IPS-NIHi11 (cell line): ENCODE results near the gene MTMR11.
"Not testable (repeated sequence)": the region's sequence is repeated elsewhere in the genome, so short reads cannot be mapped to it uniquely, and the experiment has no call there.

Experiments used
- DNase-seq: peaks from one replicate; pipeline ENCODE4 v3.0.0; 2012; ENCODE audit warnings: mixed read lengths, low spot score

MTMR11 gene, protein sequence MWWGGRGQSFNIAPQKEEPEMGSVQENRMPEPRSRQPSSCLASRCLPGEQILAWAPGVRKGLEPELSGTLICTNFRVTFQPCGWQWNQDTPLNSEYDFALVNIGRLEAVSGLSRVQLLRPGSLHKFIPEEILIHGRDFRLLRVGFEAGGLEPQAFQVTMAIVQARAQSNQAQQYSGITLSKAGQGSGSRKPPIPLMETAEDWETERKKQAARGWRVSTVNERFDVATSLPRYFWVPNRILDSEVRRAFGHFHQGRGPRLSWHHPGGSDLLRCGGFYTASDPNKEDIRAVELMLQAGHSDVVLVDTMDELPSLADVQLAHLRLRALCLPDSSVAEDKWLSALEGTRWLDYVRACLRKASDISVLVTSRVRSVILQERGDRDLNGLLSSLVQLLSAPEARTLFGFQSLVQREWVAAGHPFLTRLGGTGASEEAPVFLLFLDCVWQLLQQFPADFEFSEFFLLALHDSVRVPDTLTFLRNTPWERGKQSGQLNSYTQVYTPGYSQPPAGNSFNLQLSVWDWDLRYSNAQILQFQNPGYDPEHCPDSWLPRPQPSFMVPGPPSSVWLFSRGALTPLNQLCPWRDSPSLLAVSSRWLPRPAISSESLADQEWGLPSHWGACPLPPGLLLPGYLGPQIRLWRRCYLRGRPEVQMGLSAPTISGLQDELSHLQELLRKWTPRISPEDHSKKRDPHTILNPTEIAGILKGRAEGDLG

DNA sequence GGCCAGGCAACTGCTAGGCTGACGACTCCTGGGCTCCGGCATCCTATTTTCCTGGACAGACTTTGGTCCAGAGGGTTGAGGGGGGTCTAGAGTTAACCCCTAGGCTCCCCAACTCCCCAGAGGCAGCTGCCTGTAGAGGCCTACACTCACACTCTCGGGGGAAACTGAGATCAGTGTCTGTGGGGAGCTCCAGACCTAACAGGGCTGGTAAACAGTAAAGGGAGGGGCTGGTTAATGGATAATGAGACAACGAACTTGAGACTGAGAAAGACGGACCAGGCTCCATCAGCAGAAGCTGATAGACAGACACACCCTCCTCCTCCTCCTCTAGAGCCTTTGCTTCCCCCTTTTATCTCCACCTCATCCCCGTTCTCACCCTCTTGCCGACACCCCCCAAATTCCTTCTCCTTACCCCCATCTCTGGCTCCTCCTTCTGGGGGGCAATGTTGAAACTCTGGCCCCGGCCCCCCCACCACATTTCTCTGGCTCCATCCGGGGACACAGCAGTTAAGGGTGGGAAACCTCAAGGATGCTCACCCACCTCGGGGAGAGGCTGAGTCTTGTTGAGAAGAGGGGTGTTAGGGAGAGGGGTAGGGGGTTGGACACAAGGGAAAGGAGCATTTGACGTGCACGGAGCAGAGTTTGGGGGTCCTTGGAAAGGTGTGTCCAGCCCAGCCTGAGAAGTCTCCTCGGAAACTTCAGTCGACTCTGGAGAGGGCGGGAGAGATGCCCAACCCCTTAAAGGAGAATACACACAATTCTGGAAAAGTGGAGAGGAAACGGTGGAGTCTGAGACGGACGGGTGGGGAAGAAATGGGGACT is at the start of gene MTMR11:
TSS of gene MTMR11 (minus strand) at position 710 of the 822 bp plus-strand sequence. CDS start at position 478, 232 bp downstream.
- peak; percentile 63 for DNase-seq

DNA sequence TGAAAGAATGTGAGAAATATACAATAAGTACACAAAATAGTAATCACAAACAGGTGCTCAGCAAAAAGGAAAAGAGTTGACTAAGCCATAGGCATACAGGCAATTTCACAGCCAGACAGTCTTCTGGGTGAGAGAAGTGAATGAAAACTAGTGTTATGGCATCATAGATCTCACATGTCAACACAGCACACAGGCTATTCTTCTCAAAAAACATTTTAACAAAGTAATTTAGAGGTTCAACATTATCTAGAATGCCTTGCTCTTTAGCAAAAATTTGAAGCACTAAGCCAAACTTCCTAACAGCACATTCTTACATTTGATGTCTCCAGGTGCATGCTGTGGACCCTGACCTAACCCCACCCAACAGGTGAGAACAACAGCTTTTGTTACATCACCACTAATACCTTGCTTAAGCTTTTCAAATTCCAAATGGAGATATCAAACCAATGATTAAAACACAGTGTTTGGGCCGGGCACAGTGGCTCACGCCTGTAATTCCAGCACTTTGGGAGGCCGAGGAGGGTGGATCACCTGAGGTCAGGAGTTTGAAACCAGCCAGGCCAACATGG is 43.4 kb upstream of the MTMR11 start:
- no peak for DNase-seq

DNA sequence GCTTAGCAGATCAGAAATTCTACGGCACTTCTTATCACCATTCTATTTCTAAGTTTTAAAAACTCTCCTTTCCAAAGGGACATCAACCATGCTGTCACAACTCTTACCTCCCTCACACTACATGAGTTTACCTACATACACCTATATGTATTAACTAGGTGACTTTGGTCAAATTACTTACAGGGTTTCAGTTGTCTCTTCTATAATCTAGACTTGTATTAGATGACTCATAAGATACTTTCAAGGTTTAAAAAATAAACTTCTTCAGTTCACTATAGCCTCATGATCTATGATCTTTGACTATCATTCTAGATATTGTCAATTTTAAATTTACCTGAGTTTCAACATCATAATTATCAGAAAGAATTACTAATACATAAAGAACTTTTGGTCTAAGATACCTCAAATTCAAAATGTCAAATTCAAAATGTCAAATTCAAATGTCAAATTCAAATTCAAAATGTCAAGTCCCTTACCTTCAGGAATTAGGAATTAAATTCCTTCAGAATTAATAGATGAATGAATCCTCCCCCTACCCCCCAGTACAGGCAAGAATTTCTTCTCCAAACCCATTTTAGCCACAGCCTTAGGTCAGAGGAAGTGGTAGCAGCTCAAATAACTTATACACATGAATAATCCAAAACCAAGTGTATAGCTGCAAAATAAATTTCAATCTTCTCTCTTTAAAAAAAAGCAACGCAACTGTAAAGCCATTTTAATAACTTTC is 42.7 kb upstream of the MTMR11 start:
- DNase-seq: no peak

DNA sequence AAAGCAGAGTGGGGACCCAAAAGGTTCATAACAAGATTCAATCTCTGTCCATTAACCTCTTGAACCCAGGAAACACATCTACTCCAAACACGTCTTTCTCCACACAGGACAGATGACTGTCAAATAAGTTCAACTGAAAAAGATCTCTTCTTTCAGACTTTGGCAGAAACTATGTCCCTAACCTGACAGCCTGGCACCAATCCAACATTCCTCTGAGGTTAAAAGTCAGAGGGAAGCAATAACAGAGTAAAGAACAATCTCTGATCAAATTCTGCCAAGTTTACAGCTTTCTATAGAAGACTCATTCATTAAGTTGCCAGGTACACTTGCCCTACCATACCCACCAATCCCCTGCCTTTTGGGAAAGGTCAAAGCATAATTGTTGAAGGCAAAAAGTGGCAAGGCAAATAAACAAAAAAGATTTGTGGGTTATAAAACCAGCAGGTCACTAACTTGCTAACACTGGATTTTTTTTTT is 41.9 kb upstream of the MTMR11 start:
- DNase-seq: no peak

DNA sequence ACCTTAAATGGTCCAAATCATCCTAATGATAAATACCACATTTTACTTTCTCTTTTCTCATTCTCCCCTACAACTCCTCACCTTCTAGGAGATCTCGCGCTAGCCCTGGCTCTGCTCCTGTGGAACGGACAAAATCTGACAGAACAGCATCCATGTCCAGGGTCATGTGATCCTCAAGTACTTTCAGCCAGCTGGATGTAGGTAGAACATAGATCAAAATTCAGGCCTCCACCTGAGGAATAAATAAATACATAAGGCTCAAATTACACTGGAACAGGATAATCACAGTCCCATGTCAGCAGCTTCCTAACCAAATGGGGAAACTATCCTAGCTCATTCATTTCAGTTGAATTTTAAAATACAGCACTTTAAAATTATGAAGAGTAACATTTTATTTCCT is 40.7 kb upstream of the MTMR11 start:
- no peak for DNase-seq

DNA sequence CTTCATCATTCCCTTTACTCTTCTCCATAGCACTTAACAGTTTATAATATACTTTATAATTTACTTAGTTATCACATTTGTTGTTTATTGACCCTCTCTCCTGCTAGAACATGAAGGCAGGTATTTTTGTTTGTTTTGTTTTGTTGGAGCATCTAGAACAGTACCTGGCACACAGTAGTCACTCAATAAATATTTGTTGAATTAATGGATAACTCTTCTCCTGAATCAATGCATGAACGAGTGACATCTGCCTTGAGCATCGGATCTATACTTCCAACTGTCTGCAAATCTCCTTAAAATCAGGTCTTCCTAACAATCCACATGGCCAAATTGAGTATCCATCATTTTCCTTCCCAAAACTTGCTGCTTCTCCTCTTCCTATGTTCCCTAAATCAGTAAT is 35.9 kb upstream of the MTMR11 start:
- no peak for DNase-seq

DNA sequence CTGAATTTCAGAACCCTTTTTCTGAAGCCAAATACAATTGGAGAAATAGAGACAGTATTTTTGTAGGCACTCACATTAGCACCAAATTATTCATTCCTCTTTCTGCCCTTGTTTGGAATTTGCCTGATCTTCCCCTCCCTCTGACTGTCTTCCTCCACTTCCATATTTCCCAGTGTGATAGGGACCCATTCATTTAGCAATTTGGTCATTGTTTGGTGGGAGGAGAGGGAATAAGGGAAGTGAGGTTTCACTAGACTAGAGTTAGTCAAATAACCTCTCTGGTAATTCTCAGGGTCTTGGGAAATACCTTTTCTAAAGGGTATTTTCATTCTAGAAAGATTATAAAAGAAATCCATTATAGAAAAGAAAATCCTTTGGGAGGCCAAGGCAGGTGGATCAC is 31.0 kb upstream of the MTMR11 start:
- no peak for DNase-seq

DNA sequence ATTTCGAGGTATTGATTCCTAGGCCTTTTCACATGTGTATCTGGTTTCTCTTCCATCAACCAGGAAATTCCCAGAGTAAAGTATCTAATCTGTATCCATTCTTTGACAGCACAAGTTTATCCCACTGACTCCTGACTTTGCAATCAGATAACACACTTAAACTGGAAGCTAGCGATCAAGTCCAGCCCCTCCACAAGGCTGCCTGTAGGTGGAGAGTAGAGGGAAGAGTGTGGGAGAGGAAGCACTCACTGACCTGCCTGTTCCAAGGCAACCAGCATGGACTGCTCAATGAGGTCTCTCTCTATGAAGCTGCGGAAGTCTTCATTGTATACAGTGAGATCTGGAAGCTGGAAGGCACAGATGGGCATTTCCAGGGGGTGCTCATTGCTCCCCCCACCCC is 30.4 kb upstream of the MTMR11 start:
- DNase-seq: no peak

DNA sequence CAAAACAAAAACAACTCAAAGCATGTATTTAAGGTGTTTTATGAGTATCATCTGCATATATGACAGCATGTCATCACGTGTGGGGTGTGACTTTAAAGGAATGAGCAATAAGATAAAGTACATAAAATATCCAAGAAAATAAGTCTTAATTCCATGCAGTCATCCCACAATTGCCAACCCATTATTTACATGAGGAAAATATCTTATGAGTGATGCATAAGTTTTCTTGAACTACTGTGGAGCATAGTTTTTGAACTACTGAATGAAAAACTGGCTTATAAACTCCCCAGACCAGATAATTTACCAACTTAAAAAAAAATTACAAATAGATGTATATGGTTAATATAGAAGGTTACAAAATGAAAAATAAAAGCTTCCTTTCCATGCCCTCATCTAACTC is 29.7 kb upstream of the MTMR11 start:
- DNase-seq: no peak

DNA sequence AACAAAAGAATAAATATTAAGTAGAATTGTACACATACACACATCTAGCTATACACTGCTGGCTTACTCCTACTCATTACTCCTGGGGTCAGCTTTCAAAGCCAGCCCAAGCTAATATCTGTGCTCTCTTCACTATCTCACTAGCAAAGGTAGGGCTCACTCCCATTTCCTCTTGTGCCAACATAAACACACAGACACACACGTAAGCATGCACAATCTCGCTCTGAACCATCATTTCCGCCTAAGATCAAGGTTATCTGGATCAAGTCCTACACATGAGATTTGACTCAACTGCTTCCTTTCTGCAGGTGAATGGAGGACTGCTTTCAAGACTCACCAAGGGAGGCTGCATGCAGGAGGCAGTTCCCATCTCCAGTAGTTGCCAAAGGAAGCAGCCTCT is 28.8 kb upstream of the MTMR11 start:
- no peak for DNase-seq

DNA sequence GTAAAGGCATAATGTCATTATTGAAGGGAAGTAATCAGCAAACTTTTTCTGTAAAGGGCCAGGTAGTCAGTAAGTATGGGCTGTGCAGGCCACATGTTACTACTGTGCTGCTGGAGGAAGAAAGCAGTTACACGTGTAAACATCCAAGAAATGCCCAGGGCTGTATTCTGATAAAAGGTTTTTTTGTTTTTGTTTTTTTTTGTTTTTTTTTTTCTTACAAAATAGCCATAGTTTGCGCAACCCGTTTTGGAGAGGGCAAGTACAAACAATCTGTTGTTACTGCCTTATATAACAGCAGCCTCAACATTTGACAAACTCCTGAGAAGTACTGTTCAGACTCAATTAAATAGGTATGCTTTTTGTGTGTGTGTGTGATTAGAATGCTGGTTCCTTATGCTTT is 26.7 kb upstream of the MTMR11 start:
- DNase-seq: no peak

DNA sequence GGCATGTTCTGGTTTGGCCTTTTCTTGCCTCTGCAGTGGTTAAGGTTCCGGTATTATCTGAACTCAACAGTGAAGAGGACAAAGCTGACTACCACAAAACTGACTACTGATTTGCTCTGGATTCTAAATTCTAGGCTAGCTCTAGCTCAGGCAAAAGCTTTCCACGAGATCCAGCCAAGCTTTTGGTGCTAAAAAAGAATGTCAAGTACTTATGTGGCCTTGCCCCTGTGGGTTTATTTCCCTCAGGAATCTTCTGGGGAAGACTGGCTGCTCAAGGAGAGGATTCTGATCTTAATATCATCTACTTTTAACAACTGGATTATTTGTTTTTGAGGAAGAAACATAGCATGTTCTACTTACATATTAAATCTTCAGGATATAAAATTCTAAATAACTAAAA is 26.1 kb upstream of the MTMR11 start:
- DNase-seq: no peak

DNA sequence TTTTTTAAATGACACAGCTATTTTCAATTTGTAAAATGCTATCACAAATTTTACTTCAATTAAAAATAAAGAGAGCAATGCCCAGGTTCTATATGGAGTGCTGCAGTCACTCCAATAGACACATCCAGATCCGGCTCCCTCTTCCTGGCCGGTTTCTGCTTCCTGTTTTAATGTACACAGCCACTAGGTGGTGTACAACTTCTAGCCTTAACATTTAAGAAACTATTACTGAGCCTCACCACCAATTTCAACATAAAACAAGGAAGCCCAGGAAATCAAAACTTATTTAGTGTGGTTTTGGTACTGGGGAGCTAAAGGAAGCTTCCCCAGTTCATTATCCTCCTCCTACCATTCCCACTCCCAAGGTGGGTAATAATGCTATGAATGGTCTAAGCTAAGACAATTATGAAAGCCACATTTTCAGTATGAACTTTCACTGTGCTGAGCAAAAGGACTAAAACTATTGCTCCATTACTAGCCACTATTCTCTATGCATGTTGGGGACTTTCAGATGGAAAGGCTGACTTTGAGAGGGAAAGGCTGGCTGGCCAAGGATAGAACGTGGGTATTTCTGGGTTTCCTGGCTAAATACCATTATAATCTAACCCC is 25.5 kb upstream of the MTMR11 start:
- DNase-seq: peak; percentile 64

DNA sequence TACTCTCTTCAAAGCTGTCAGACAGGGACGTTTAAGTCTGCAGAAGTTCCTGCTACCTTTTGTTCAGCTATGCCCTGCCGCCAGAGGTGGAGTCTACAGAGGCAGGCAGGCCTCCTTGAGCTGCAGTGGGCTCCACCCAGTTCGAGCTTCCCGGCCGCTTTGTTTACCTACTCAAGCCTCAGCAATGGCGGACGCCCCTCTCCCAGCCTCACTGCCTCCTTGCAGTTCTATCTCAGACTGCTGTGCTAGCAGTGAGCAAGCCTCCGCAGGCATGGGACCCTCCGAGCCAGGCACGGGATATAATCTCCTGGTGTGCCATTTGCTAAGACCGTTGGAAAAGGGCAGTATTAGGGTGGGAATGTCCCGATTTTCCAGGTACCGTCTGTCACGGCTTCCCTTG is 20.9 kb upstream of the MTMR11 start:
- not testable (repeated sequence) for DNase-seq

DNA sequence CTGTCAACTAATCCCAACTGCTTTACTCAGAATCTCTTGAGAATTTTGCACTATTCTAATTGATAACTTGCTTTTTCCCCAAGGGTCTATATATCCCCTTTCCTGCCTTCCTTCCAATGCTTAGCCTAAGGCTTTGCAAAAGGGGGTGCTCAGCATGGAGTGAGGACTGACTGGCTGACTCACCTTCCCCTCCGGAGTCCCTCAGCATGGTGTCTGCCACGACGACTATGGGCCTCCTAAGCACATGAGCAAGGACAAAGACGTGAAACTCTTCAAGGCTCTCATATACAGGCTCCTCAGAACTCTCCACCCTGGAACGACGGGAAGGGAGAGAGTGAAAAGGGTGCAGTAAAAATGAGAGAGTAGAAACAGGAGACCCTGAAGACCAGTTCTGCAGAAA is 13.2 kb upstream of the MTMR11 start:
- DNase-seq: no peak

DNA sequence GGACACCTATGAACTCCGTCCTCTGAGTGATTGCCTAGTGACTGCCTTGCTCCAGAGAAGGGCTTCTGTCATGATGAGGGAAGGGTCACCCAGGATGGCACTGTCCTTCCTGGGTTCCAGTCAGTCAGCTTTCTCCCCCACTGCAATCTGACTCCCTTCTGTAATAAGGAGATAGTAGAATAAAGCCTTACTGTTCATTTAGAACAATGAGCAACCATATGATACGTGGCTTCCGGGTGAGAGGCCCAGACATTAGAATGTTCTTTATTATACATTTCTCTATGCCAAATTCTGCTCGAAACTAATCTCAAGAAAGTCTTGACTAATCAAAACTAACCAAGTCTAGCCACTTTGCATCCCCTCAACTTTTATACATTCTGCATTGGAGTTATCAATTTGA is 8.5 kb upstream of the MTMR11 start:
- no peak for DNase-seq

DNA sequence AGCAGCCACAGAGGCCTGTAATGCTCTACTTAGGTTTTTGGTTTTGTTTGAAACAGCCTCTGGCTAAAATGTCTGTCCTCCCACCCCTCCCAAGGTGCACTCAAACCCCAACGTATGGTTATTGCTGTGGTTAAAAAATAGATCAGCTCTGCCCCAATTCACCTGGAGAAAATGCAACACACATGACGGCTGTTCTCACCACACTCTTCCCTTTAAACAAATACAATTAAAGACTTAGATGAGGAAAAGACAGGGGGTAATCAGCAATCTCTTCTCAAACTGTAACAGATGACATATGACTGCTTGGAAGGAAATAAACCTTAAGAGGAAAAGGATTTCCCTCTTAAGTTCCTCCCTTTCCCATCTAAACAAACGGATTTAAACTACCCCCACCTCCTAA is 6.2 kb upstream of the MTMR11 start:
- no peak for DNase-seq

DNA sequence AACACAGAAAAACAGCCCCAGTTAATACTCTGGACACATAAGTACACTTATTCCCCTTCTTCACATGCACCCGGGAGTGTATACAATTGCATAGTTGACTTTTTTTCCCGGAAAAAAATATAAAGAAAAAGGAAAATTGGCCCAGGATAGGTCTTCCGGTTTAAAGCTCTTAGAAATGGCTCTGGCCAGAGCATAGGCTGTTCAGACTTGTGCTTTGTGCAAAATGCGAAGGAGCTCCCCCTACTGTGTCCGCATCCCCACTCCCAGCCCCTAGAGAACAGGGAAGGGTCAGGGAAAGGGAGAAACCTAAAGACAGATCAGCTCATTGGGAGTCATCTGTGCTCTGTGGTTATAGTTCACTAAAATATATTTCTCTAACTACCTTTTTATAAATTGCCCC is 5.5 kb upstream of the MTMR11 start:
- peak; percentile 77 for DNase-seq

DNA sequence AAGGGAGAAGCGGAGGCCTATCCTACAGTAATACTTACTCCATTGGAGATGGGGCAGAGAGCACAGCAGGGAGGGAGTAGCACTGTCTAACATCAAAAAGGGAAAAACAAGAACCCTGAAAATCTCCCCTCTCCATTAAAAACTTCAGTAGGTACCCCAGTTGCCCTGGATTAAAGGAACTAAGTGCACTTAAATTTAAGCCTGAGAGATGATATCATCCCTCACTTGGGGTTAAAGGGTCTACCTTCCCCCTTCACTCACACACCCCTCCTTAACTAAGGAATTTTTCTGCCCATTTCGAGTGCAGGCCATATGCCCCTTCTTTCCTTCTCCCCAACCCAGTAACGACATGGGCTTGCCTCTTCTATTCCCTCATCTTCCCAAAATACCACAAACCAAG is 3.7 kb upstream of the MTMR11 start:
- no peak for DNase-seq

DNA sequence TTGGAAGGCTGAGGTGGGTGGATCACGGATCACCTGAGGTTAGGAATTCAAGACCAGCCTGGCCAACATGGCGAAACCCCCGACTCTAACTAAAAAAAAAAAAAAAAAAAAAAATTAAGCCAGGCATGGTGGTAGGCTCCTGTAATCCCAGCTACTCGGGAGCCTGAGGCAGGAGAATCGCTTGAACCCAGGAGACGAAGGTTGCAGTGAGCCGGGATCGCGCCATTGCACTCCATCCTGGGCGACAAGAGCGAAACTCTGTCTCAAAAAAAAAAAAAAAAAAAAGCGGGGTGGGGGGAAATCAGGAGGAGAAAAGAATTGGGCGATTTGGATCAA is 2.0 kb upstream of the MTMR11 start:
- DNase-seq: not testable (repeated sequence)

DNA sequence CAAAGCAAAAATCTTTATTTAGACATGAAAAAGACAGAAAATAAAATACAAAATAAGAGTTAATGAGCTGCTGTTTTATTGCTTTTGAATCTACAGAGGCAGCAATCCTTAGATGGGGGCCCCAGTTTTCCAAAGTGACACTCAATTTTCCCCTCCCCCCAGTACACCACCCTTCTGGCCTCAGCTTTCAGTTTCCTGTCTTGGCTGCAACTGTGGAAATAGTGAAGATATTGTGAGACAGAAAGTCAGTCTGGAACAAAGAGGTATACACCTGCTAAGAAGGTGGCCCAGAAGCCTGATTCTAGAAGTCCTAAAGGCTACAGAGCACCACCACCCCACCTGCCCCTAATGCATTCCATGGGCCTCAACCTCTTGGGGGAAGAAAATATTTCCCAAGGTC is 1.1 kb upstream of the MTMR11 start:
- no peak for DNase-seq
